T1000 (cell line): ENCODE data around the gene KIAA0586.
"Not testable (repeated sequence)": the region's sequence is repeated elsewhere in the genome, so short reads cannot be mapped to it uniquely, and the experiment has no call there.

Experiments used
- DNase-seq: peaks from one replicate; lab custom pipeline; 2025; ENCODE audit warnings: mixed read lengths; lab: John Stamatoyannopoulos, UW

KIAA0586 gene

DNA sequence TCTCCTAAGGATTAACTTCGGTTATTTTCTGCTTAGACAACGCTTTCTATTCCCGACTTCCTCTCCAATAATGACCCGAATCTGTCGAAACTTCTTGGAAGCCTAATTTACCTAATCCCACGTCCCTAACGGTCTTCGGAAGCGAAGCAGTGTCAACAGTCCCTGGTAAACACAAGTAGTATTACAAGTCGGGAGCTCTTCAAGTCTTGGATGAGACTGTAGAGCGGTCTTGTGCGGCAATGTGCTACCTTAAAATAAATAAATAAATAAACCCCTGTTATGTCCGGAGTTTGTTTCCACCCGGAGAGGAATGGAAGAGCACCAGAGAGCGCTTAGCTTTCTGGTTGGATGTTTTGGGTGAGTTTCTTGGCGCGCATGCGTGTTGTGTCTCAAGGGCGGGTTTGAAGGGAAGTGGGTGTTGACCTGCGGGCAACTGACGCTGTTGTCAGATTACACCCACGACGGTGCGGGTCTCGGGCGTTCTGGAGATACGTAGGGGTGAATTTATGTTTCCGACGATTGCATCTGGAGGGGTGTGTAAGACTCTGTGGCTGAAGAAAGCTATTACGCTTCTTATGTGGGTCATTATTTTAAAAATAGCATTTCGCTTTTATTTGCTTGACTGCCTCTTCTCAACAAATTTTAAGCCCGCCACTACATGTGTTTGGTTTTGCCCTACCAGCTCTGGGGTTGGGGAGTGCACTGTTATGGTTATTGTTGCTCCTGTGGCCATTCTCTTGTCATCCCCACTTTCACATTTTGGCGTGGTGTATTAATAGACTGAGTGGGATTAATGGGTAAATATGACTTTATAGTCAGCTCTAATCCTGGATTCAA is at the start of gene KIAA0586, which contains the start of gene TIMM9:
KIAA0586 (plus strand) TSS at position 439 of the 837 bp plus-strand sequence. CDS start 546 bp downstream, outside the sequence.
TIMM9 (minus strand) TSS at position 251 of the 837 bp plus-strand sequence. CDS start 15,586 bp downstream, outside the sequence.
- DNase-seq: peak; percentile 90

DNA sequence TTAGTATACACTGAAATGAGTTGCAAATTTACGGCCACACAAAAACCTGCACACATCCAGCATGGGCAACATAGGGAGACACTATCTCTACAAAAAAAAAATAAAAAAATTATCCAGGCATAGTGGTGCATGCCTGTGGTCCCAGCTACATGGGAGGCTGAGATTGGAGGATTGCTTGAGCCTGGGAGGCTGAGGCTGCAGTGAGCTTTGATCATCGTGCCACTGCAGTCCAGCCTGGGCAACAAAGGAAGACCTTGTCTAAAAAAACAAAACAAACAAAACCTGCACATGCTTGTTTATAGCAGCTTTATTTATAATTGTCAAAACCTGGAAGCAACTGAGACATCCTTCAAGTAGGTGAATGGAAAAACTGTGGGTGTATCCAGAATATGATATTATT is 36.7 kb upstream of the KIAA0586 start:
- no peak for DNase-seq

DNA sequence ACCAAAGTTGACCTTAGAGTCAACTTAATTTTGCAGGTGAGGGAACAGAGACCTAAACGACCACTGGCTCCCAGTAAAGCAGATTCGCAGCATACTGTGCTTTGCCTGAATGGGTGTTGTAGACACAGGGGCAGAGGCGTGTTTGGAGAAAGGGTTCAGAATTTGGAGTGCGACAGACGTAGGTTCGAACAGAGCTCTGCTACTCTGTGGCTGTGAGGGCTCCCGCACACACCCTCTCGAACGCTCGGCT is 32.0 kb upstream of the KIAA0586 start:
- DNase-seq: no peak

DNA sequence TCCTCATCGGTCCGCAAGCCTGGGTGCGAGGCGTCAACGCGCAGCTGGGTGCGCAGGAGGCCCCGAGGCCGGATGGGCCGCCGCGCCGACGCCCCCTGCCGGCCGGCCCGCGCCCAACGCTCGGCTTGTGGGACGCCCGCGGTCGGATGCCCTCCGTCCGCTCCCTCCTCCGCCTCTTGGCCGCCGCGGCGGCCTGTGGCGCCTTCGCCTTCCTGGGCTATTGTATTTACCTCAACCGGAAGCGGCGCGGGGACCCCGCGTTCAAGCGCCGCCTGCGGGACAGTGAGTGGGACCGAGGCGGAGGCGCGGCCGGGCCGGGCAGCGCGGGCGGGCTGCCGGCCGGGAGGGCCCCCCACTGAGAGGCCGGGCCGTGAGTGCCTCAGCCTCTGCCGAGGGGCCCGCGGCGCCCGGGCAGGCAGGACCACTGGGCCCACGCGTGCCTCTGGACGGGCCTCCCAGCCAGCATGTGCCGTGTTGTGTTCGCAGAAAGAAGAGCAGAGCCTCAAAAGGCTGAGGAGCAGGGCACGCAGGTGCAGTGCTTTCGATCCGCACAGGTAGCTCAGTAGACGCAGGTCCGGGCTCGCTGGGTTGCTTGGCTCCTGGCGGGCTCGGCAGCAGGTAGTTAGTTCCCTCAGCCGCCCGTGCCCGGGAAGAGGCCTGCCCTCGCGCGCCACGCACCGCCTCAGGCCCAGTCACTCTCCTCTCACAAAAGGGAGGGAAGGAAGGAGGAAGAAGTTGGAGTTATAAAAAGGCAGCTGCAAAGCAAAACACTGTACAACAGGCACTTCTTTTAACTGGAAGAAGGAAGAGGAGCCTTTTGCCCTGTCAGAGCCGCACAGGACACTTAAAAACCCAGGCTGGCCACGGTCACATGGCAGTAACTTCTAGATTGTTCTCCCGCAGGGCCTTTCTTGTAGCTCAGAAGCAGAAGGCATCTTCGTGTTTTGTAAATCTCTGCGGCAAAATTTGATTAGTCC is 31.4 kb upstream of the KIAA0586 start, which contains the start of gene TOMM20L:
TOMM20L (plus strand) TSS at position 119 of the 977 bp plus-strand sequence; CDS start at position 147, 28 bp downstream.
- no peak for DNase-seq

DNA sequence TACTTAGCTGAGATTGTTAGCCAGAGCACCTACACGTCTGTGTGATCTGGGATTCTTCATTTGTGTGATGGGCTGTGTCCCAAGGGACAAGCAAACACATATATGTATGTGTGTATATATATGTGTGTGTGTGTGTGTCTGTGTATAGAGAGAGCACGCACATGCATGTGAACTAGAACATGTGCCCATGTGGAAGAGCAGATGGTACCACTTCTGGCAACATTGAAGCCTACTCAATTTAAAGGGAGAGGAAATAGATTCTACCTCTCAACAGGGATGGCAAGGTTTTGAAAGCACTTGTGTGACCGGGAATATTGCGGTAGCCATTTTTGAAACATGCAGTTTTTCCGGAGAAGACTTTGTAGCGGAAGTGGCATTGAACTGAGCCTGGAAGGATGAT is 30.4 kb upstream of the KIAA0586 start:
- no peak for DNase-seq

DNA sequence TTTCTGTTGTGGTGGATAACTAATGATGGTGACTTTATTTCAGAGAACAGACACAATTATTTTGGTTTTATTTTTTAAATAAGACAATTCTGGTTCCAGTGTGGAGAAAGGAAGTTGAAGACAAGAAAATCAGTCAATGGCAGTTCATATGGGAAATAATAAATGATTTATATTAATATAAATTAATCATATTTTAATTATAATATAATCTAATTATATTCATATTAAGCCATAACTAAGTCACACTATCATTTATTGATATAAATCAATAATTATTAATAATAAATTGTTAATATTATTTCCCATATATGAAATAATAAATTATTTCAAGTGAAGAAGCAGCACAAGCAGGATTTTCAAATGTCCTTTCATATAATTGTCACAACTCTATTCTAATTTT is 29.0 kb upstream of the KIAA0586 start:
- no peak for DNase-seq

DNA sequence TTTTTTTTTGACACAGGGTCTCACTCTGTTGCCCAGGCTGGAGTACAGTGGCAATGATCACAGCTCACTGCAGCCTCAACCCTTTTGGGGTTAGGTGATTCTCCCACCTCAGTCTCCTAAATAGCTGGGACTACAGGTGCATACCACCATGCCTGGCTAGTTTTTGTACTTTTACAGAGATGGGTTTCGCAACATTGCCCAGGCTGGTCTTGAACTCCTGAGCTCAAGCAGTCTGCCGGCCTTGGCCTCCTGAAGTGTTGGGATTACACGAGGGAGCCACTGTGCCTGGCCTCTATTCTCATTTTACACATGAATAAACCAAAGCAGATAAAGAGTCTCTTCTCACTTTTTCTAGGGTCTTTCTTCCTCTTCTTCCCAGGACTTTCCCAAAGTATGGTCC is 28.6 kb upstream of the KIAA0586 start:
- no peak for DNase-seq

DNA sequence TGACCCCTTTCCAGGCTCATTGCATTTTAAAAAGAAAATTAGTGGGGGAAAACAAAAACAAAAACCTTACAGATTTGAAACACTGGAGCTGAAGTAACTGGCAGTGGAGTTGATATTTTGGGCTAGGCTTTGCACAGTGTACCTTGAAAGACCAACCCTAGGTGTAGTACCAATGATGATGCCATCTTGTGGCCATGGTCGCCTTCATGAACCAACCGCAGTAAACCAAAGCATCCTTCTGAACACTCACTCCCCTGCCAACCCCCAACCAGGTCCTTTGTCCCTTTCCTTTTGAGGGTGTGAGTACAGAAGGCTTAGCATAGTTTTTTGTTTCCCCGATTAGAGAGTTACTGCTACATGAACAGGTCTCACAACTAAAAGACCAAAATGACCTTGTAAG is 25.9 kb upstream of the KIAA0586 start:
- DNase-seq: no peak

DNA sequence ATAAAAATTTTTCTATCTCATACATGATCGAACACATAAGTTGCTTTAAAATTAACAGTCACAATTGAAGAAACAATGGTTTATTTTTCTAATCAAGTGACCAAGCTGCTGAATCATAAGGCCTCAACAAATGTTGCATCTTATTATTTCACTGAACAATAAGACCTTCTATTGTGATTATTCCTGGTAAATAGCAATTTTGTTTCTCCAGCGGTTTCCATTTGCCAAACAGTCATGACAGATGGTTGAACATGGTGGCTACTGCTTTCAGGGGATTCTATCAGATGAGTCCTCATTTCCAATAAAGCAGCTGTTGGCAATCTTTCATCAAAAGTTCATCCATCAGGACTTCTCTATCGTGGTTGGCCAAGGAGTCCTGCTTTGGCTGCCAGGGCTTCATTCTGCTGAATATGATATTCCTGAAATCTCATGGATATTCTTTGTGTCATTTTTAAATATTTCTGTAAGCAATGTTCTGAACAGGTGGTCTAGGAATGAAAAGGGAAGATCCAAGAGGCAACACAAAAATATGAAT is 18.8 kb upstream of the KIAA0586 start:
- DNase-seq: no peak

DNA sequence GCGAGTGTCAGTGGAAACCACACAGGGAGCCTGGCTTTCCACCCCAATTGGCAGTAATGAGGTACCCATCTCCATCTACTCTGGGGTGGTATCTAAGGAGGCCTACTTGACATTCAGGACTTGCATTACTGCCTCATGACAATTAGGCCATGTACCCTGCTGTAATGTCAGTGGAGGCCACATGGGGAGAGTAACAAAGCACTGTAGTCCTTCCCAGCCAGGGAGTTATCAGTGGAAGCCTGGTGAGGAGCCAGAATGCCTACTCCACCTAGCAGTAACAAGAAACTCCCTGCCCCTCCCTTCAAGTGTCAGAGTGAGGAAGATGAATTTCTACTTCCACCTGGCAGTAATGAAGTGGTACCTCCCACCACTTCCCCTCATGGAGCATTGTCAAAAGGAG is 12.7 kb upstream of the KIAA0586 start:
- no peak for DNase-seq

DNA sequence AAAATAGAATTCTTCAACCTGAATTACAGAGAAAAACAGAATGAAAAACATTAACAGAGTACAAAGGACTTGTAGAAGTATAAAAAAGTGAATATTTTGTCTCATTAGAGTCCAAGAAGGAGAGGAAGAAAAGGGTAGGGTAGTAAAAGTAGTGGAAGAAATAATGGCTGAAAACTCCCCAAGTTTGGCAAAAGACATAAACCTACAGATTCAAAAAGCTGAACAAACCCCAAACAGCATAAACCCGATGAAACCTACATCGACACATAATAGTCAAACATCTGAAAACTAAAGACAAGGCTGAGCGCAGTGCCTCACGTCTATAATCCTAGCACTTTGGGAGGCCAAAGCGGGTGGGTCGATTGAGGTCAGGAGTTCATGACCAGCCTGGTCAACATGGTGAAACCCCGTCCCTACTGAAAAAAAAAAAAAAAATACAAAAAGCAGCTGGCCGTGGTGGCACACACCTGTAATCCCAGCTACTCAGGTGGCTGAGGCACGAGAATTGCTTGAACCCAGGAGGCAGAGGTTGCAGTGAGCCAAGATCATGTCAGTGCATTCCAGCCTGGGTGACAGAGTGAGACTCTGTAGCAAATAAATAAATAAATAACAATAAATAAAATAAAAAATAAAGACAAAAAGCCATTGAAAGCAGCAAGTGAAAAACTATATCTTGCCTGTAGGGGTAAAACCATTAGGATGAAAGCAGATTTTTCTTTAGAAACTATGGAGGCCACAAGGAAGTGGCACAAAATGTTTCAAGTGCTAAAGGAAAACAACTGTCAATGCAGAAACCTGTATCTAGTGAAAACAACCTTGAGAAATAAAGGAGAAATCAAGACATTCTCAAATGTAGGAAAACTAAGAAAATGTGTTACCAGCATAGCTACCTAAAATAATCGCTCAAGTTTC is 11.6 kb upstream of the KIAA0586 start:
- DNase-seq: no peak

DNA sequence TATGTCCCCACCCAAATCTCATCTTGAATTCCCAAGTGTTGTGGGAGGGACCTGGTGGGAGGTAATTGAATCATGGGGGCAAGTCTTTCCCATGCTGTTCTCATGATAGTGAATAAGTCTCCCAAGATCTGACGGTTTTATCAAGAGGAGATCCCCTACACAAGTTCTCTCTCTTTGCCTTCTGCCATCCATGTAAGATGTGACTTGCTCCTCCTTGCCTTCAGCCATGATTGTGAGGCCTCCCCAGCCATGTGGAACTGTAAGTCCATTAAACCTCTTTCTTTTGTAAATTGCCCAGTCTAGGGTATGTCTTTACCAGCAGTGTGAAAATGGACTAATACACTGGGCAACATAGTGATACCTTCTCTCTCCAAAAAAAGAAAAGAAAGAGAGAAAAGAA is 10.6 kb upstream of the KIAA0586 start:
- not testable (repeated sequence) for DNase-seq

DNA sequence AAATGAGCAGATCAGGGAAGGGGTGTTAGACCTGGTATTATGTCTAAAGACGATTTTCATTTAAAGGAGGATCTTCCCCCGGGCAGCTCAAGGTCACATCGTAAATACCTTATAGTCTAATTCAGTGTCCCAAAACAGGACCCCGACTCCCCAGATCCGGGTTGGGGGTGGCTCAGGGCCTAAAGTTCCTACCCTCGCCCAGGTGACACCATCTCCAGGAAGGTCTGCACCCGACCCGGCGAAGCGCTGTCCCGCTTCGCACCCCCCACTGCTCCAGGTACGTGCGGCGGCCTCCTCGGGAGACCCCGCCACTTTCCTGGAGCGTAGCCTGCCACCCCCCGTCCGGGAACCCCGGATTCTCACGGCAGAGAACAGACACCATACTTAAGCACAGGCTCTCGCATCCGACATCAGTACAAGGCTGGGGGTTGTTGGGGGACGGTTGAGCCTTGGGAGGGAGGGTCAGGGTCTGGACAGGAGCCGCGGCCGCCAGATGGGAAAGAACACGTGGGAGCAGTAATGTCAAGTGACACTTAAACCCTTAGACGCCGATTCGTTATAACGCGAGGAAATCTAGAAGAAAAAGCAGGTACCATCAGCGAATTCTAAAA is 744 bp upstream of the KIAA0586 start:
- peak; percentile 33 for DNase-seq

DNA sequence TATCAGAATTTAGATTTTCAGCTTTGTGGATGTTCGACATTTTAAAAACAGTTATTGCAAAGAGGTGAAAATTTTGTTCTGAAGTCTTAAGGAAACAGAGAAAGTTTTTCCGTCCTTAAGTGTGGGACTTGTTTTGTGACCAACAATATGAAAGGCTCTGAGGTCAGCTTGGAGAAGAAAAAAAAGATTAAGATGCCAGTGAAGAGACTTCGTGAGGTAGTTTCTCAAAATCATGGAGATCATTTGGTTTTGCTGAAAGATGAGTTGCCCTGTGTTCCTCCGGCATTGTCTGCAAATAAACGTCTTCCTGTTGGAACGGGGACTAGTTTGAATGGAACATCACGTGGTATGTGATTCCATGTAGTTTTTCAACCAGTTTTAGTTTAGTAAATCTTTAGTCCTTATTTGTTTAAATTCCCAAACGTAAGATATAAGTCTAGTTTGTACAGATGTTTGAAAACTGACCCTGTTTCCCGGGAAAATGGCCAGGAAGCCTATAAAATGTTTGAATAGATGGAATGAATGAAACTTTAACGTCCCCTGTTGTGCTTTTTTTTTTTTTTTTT is 682 bp downstream of the KIAA0586 start:
- DNase-seq: no peak

DNA sequence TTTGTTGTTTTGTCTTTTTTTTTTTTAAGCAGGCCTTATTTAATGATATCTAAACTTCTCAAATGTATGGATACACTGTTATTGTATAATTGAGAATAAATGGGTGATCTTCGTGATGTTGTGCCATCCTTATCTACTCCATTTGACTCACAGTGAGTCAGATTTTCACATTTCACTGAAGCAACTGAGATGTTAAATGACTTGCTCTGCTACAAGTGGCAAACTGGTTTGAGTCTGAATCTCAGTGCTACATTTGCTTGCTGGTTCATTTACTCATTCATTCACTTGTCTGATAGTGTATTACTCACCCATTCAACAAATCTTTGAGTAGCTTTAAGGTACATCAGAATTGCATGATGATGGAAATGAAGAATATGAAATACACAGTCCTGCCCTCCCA is 2.6 kb downstream of the KIAA0586 start:
- DNase-seq: no peak

DNA sequence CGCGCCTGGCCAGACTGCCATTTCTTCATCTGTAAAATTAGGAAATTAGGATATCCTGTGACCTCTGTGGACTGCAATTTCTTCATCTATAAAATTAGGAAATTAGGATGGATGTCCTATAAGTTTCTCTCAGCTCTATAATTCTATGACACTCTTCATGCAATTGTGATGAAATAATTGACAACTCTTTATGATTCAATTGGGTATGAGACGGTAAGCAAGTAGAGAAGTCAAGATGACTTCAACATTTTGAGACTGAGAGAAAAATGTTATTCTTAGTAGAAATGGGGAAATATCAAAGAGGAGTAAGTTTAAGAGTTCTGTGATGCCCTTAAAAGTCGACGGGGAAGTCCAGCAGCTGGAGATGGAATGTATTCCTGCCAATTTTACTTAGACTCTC is 12.0 kb downstream of the KIAA0586 start:
- DNase-seq: no peak

DNA sequence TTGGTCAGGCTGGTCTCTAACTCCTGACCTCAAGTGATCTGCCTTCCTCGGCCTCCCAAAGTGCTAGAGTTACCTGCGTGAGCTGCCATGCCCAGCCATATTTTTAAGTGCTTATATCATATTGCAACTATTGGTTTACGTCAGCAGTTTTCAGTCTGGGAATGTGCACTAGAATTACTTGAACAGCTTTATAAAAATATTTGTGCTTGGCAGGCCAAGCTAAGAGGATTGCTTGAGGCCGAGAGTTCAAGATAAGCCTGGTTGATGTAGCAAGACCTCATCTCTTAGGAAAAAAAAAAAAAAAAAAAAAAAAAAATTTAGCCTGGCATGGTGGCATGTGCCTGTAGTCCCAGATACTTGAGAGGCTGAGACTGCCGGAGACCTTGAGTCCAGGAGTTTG is 17.1 kb downstream of the KIAA0586 start:
- DNase-seq: no peak

DNA sequence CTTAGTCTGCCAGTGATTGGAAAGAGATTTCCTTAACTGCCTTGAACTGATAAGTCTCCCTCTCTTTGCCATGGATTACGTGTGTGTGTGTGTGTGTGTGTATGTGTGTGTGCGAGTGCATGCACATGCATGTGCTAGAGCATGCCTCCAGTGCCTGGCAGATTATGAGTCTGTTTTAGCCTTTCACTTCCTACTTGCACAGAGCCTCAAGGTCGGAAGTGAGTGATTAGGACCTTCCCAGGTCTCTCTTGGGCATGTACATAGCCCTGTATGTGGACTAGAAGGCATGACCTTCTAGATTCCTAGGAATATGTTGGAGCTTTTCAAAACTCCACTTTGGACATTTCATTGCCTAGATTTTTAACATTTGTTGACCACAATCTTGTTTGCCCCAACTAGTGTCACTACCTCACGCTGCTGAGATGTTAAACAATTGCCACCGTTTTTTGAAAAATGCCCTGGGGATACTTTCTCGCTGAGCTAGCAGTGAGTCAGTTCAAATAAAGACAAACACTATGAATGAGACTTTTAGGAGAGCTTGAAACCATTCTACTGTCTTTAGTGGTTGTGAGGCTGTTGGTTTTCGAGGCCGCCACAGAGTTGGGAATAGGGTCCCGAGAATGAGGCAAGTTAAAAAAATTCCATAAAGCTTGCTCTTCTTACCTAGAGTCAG is 28.2 kb downstream of the KIAA0586 start:
- DNase-seq: peak; percentile 43

DNA sequence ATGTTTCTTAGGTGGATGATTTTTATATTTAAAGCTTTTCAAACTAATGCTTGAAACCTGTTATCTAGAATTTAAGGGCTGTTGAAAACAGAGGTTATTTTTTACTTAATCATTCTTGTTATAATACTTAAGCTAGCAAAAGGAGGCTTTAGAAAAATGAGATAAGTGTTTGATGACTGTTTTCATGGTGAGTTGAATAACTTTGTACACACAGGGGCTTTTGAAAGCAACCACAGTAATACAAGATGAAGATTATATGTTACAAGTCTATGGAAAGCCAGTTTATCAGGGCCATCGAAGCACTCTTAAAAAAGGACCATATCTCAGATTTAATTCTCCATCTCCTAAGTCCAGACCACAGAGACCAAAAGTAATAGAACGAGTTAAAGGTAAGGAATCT is 33.3 kb downstream of the KIAA0586 start:
- no peak for DNase-seq

DNA sequence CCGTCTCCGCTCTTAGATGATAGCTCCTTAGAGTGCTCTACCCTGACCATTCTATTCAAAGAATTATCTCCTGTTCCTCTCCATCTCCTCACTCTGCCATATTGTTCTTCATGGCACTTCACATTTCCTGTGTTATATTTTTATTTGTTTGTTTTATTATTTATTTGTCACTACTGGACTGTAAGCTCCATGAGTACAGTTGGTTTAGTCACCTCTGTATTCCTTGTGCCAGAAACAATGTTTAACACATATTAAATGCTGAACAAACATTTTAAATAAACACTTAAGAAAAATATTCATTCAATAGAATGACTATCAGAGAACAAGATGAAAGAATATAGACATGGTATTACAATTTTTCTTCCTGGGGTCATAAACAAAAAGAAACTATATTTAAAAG is 35.6 kb downstream of the KIAA0586 start:
- DNase-seq: no peak
